ENCODE data around the gene NSA2.

GRCh38 chr5:74722271-74722670 lies 44.8 kb upstream of the NSA2 start:
- TF ChIP-seq CTCF (IDR thresholded peaks at IDR 0.05) (no peak), POLR2A (IDR thresholded peaks at IDR 0.05) (no peak)
